Measurements from ENCODE around the gene GIGYF2.

Gene GIGYF2

DNA sequence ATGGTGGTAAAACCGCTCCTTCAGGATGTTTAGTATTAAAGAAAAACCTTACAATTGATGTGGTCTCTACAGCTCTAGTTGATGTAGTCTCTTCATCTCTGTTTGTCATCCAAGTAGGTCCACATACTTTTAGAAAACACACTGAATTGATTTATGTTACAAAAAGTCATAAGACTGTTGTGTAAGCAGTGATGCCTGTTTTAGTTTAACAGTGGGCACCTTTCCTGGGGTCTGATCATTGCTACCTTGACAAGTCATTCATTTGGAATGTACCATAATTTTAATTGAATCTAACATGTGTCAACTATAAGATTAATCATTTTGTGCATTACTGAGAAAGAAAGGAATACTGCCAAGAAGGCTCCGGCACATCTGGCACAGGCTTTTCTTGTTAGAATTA is 34.3 kb downstream of the GIGYF2 start:
- H3K27me3 ChIP-seq (ENCODE audit: insufficient read depth, low read length, poor library complexity), result no peaks in the 10 kb centered on the region

DNA sequence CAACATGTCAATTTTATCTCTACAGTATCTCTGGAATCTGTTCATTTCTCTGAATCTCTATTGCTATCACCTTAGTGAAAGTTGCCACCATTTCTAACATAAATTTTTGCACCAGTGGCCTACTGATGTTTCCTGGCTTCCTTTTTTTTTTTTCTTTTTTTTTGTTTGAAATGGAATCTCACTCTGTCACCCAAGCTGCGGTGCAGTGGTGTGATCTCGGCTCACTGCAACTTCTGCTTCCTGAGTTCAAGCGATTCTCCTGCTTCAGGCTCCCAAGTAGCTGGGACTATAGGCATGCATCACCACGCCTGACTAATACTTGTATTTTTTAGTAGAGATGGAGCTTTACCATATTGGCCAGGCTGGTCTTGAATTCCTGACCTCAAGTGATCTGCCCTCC is 44.2 kb downstream of the GIGYF2 start:
- peaks cover 22% of the 10 kb centered on the region for H3K36me3 ChIP-seq (ENCODE audit: insufficient read depth, low read length)

More for the DNA sequence above, 34.3 kb downstream of the GIGYF2 start:
- Histone ChIP-seq H3K4me2 (ENCODE audit: insufficient read depth, low read length) (no peak overlapping the region), H4K20me1 (ENCODE audit: insufficient read depth, low read length) (peaks cover 21% of the 10 kb centered on the region), H3K27ac (ENCODE audit: low read length) (no peak overlapping the region), H3K4me1 (ENCODE audit: insufficient read depth, low read length) (no peaks in the 10 kb centered on the region), H3K36me3 (ENCODE audit: insufficient read depth, low read length) (peaks cover 57% of the 10 kb centered on the region), H3K79me2 (ENCODE audit: insufficient read depth, low read length) (peaks cover 64% of the 10 kb centered on the region), H3K9me3 (ENCODE audit: insufficient read depth, low read length, severe bottlenecking) (no peaks in the 10 kb centered on the region), H3K9ac (ENCODE audit: low read depth, low read length) (no peak overlapping the region), H3K4me3 (ENCODE audit: low read depth in 1 of 2, low read length in 2 of 2) (no peak overlapping the region), H2AFZ (ENCODE audit: low read depth, low read length) (no peak overlapping the region)
- TF ChIP-seq CTCF (IDR thresholded peaks at IDR 0.05; ENCODE audit: borderline replicate concordance, extremely low read depth, low read length, poor library complexity, severe bottlenecking) (no peak), EZH2 (IDR thresholded peaks at IDR 0.05; ENCODE audit: borderline replicate concordance, low read depth, low read length, severe bottlenecking) (no peak)
- no peak for ATAC-seq (ENCODE audit: insufficient read depth, low read depth)
- no peak for DNase-seq

GRCh38 chr2:232741972-232742371 is 44.8 kb downstream of the GIGYF2 start:
- Histone ChIP-seq H4K20me1 (ENCODE audit: insufficient read depth, low read length) (peaks cover 3% of the 10 kb centered on the region; the same call in 1 of the 2 replicates), H3K4me3 (ENCODE audit: low read depth in 1 of 2, low read length in 2 of 2) (no peak overlapping the region), H3K9ac (ENCODE audit: low read depth, low read length) (no peak overlapping the region), H3K4me2 (ENCODE audit: insufficient read depth, low read length) (no peak overlapping the region), H2AFZ (ENCODE audit: low read depth, low read length) (no peak overlapping the region), H3K79me2 (ENCODE audit: insufficient read depth, low read length) (0 out of 2 replicates have a peak, but pooled peaks cover 3% of the 10 kb centered on the region), H3K27me3 (ENCODE audit: insufficient read depth, low read length, poor library complexity) (no peaks in the 10 kb centered on the region), H3K27ac (ENCODE audit: low read length) (no peak overlapping the region), H3K36me3 (ENCODE audit: insufficient read depth, low read length) (peaks cover 18% of the 10 kb centered on the region), H3K9me3 (ENCODE audit: insufficient read depth, low read length, severe bottlenecking) (no peaks in the 10 kb centered on the region), H3K4me1 (ENCODE audit: insufficient read depth, low read length) (no peaks in the 10 kb centered on the region)
- TF ChIP-seq EZH2 (IDR thresholded peaks at IDR 0.05; ENCODE audit: borderline replicate concordance, low read depth, low read length, severe bottlenecking) (no peak), CTCF (IDR thresholded peaks at IDR 0.05; ENCODE audit: borderline replicate concordance, extremely low read depth, low read length, poor library complexity, severe bottlenecking) (no peak)
- DNase-seq (no peak), ATAC-seq (ENCODE audit: insufficient read depth, low read depth) (no peak)

More for the DNA sequence above, 44.2 kb downstream of the GIGYF2 start:
- Histone ChIP-seq H2AFZ (ENCODE audit: low read depth, low read length) (no peak overlapping the region), H4K20me1 (ENCODE audit: insufficient read depth, low read length) (peaks cover 3% of the 10 kb centered on the region; the same call in 1 of the 2 replicates), H3K79me2 (ENCODE audit: insufficient read depth, low read length) (0 out of 2 replicates have a peak, but pooled peaks cover 3% of the 10 kb centered on the region), H3K9ac (ENCODE audit: low read depth, low read length) (no peak overlapping the region), H3K4me3 (ENCODE audit: low read depth in 1 of 2, low read length in 2 of 2) (no peak overlapping the region), H3K27ac (ENCODE audit: low read length) (no peak overlapping the region), H3K4me1 (ENCODE audit: insufficient read depth, low read length) (no peaks in the 10 kb centered on the region), H3K27me3 (ENCODE audit: insufficient read depth, low read length, poor library complexity) (no peaks in the 10 kb centered on the region), H3K4me2 (ENCODE audit: insufficient read depth, low read length) (no peak overlapping the region), H3K9me3 (ENCODE audit: insufficient read depth, low read length, severe bottlenecking) (no peaks in the 10 kb centered on the region)
- no peak for DNase-seq
- TF ChIP-seq CTCF (IDR thresholded peaks at IDR 0.05; ENCODE audit: borderline replicate concordance, extremely low read depth, low read length, poor library complexity, severe bottlenecking) (no peak), EZH2 (IDR thresholded peaks at IDR 0.05; ENCODE audit: borderline replicate concordance, low read depth, low read length, severe bottlenecking) (no peak)
- ATAC-seq (ENCODE audit: insufficient read depth, low read depth), result no peak
